Measurements from ENCODE around the gene MSRB3.
"Not testable (repeated sequence)": the region's sequence is repeated elsewhere in the genome, so short reads cannot be mapped to it uniquely, and the experiment has no call there.

Gene MSRB3

DNA sequence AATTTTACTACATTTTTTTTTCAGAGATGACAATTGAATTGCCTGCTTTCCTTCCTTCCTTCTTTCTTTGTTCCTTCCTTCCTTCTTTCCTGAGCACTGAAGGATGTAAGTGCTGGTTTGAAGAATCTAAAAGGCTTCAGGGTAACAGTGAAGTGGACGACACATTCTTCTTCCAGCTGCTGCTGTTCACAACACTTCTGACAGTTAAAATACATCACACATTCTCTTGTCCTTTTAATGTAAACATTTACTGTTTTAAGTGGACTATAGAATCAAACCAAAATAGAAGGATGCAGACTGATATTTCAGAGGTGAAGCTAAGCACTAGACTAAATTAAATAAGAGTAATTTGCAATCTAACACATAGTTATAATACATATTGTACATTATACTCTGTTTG is 151.5 kb downstream of the MSRB3 start:
- DNase-seq (ENCODE audit: low spot score in 2 of 2) (no peak), ATAC-seq (replicated peaks; ENCODE audit: extremely low read depth, poor library complexity, severe bottlenecking) (no peak)
- no peak overlapping the region for H3K27ac Mint-ChIP-seq (ENCODE audit: low read depth)
- H3K36me3 Mint-ChIP-seq (ENCODE audit: insufficient read depth): no peaks in the 10 kb centered on the region
- no peaks in the 10 kb centered on the region for H3K9me3 Mint-ChIP-seq
- no peaks in the 10 kb centered on the region for H3K27me3 Mint-ChIP-seq
- H3K4me1 Mint-ChIP-seq: no peaks in the 10 kb centered on the region
- H3K4me3 Mint-ChIP-seq: no peak overlapping the region

DNA sequence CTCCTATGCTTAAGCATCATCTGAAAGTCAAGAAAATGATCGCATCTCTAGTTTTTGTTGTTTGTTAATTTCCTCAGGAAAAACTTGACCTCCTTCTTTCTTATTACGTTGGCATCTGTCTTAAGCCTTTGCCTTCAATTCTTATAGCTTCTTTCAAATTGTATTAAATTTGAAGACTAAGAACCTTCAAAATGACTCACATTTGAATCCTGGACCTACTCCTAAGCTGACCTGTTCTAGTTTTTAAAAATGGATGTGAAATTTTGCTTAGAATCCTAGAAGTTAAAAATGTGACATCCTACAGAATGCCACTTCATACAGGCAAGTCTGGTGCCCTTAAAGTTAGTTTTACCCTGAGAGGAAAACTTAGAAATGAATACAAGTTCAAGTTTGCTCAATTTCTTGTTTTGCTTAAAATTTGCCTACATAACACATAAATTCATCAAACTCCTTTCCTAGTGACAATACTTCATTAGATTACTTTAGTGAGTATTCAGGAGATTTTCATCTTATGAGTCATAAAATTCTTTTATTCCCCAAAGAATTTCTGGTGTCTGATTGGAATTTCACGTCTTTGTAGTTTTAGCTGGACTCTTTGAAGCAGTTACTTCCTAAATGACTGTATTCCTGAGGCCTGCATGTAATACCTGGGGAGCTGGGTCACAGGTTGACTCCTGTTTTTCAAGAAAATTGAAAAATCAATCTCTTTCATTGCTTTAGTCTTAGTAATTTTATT is 152.3 kb downstream of the MSRB3 start:
- DNase-seq (ENCODE audit: low spot score in 2 of 2): no peak
- Mint-ChIP-seq H3K27me3 (no peaks in the 10 kb centered on the region), H3K4me1 (no peaks in the 10 kb centered on the region), H3K36me3 (ENCODE audit: insufficient read depth) (no peaks in the 10 kb centered on the region), H3K27ac (ENCODE audit: low read depth) (no peak overlapping the region), H3K4me3 (no peak overlapping the region), H3K9me3 (no peaks in the 10 kb centered on the region)
- ATAC-seq (replicated peaks; ENCODE audit: extremely low read depth, poor library complexity, severe bottlenecking): no peak

DNA sequence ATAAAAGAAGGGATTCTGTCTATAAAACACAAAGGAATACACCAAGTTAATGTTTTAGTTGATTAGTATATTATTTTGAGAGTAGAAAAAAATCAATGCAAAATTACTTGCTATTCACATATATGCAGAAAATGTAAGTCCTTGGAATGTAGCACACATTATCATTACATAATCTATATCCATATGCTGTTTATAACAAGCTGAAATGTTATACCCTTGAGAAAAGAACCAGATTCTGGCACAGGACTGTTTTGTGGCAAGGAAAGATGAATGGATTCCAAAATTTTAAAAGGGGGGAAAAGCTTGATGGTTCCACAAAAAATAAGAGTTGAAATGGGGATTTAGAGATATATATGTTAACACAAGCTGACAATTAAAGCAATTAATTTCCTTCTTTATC is 153.6 kb downstream of the MSRB3 start:
- H3K4me3 Mint-ChIP-seq: no peak overlapping the region

DNA sequence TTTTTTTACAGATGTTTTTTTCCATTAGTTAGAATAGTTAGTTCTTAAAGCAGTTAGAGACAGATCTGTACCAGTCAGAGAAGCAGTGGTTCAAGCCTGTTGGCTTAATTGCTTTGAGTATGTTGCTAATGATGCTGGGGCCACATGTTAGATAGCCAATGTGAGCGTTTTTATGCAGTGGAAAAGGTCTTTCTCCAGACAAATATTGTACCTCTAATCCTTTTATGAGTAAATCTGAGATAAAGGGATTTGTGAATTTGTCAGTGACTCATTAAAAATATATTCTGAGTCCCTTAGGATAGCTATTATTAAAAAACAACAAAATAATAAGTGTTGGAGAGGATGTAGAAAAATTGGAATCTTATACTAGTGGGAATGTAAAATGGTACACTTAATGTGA is 154.2 kb downstream of the MSRB3 start:
- Mint-ChIP-seq H3K9me3 (no peaks in the 10 kb centered on the region), H3K36me3 (ENCODE audit: insufficient read depth) (no peaks in the 10 kb centered on the region), H3K4me1 (no peaks in the 10 kb centered on the region), H3K4me3 (no peak overlapping the region), H3K27me3 (no peaks in the 10 kb centered on the region), H3K27ac (ENCODE audit: low read depth) (no peak overlapping the region)
- DNase-seq (ENCODE audit: low spot score in 2 of 2) (no peak), ATAC-seq (replicated peaks; ENCODE audit: extremely low read depth, poor library complexity, severe bottlenecking) (no peak)

More for the DNA sequence above, 153.6 kb downstream of the MSRB3 start:
- H3K4me1 Mint-ChIP-seq: no peaks in the 10 kb centered on the region
- ATAC-seq (replicated peaks; ENCODE audit: extremely low read depth, poor library complexity, severe bottlenecking): no peak
- no peak overlapping the region for H3K27ac Mint-ChIP-seq (ENCODE audit: low read depth)
- no peaks in the 10 kb centered on the region for H3K27me3 Mint-ChIP-seq
- DNase-seq (ENCODE audit: low spot score in 2 of 2): no peak
- no peaks in the 10 kb centered on the region for H3K9me3 Mint-ChIP-seq
- no peaks in the 10 kb centered on the region for H3K36me3 Mint-ChIP-seq (ENCODE audit: insufficient read depth)

DNA sequence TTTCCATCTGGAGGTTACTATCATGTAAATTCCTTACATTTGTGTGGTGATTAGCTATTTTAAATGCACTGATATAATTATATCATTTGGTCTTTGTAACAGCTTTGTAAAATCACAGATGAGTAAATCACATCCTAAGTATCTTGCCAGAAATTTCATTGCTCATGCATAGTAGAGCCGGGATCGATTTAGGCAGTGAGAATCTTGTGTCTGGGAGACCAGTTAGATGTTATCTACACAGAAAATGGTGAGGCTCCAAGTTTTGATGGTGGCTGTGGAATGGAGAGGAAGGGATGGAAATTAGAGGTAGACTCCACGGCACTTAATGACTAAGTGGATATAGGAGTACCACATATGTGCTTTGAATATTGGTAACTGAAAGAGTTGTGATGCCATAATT is 156.3 kb downstream of the MSRB3 start:
- DNase-seq (ENCODE audit: low spot score in 2 of 2) (no peak), ATAC-seq (replicated peaks; ENCODE audit: extremely low read depth, poor library complexity, severe bottlenecking) (no peak)
- H3K27me3 Mint-ChIP-seq: no peaks in the 10 kb centered on the region
- H3K9me3 Mint-ChIP-seq: no peaks in the 10 kb centered on the region
- H3K4me3 Mint-ChIP-seq: no peak overlapping the region
- no peaks in the 10 kb centered on the region for H3K36me3 Mint-ChIP-seq (ENCODE audit: insufficient read depth)
- no peak overlapping the region for H3K27ac Mint-ChIP-seq (ENCODE audit: low read depth)
- H3K4me1 Mint-ChIP-seq: no peaks in the 10 kb centered on the region

DNA sequence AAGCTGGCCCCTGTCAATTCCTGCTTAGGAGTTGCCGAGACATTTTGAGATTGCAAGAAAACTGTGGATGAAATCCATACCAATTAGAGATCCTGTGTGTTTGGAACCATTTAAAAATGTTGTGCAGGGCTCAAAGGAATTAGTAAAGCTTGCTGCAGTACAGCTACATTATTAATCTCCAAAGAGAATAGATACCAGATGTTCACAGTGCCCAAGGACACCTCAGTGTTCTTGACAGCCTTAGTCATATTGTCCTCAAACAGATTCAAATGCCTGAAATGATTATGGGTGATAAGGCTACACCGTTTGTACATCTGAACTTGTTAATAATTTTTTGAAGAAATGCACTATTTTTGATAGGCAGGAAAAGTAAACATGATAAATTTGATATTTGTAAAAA is 164.6 kb downstream of the MSRB3 start:
- Mint-ChIP-seq H3K4me1 (no peaks in the 10 kb centered on the region), H3K4me3 (no peak overlapping the region), H3K27me3 (no peaks in the 10 kb centered on the region), H3K9me3 (no peaks in the 10 kb centered on the region), H3K27ac (ENCODE audit: low read depth) (no peak overlapping the region), H3K36me3 (ENCODE audit: insufficient read depth) (no peaks in the 10 kb centered on the region)
- DNase-seq (ENCODE audit: low spot score in 2 of 2): no peak
- ATAC-seq (replicated peaks; ENCODE audit: extremely low read depth, poor library complexity, severe bottlenecking): no peak

DNA sequence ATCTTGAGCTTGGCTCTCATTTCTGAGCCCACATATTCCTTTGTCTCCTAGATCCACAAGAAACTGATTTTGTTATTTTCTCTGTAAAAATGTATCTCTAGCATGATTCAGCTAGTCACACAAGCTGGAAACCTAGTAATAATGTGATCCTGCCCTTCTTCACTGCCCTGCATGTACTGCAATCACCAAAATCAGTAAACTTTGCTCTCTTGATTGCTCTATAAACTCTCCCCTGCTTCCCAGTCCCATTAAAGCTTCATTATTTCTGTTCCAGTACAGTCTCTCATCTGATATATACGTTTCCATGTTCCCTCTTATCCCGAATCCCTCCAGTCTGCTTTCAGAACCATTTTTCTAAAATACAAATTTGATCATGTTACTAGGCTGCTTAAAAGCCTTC is 166.5 kb downstream of the MSRB3 start:
- DNase-seq (ENCODE audit: low spot score in 2 of 2) (no peak), ATAC-seq (replicated peaks; ENCODE audit: extremely low read depth, poor library complexity, severe bottlenecking) (no peak)
- Mint-ChIP-seq H3K27me3 (no peaks in the 10 kb centered on the region), H3K27ac (ENCODE audit: low read depth) (no peak overlapping the region), H3K36me3 (ENCODE audit: insufficient read depth) (no peaks in the 10 kb centered on the region), H3K4me3 (no peak overlapping the region), H3K9me3 (no peaks in the 10 kb centered on the region), H3K4me1 (no peaks in the 10 kb centered on the region)

DNA sequence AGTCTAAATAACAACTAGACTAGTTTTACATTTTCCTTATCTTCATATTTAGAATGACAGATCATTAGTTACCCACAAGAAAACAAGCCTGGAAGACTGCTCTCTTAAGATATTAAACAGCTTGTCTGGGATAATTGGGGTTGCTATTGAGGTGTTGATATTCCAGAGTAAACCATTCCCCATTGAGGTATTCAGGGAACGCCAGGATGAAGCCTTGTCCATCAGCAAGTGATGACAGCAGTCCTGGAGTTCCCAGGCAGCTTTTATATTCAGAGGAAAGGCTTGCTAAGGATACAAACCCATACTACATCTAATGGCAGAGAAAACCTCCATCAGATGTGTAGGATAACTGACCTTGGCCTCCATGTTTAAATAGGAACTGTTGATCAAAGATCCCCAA is 168.4 kb downstream of the MSRB3 start:
- Mint-ChIP-seq H3K36me3 (ENCODE audit: insufficient read depth) (no peaks in the 10 kb centered on the region), H3K4me1 (no peaks in the 10 kb centered on the region), H3K27me3 (no peaks in the 10 kb centered on the region), H3K9me3 (no peaks in the 10 kb centered on the region), H3K4me3 (no peak overlapping the region), H3K27ac (ENCODE audit: low read depth) (no peak overlapping the region)
- ATAC-seq (replicated peaks; ENCODE audit: extremely low read depth, poor library complexity, severe bottlenecking) (no peak), DNase-seq (ENCODE audit: low spot score in 2 of 2) (no peak)

DNA sequence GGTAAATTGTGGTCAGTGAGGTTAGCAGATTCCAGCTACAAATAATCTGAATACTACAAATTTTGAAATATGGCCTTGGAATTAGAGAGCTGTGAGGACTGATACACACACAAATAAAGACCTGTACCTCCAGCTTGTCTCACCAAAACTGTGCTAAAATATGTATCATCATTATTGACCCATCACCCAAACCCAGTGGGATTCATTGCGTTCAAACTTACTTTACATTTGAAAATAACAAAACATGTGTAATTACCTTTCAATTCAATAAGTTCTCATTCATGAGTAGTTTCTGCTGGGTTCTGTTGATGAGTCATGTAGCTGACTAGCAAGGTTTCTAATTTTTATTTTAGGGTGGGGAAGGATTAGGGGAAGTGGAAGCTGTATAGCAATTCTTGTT is 170.9 kb downstream of the MSRB3 start:
- no peak for ATAC-seq (replicated peaks; ENCODE audit: extremely low read depth, poor library complexity, severe bottlenecking)
- Mint-ChIP-seq H3K4me1 (no peaks in the 10 kb centered on the region), H3K36me3 (ENCODE audit: insufficient read depth) (no peaks in the 10 kb centered on the region)

DNA sequence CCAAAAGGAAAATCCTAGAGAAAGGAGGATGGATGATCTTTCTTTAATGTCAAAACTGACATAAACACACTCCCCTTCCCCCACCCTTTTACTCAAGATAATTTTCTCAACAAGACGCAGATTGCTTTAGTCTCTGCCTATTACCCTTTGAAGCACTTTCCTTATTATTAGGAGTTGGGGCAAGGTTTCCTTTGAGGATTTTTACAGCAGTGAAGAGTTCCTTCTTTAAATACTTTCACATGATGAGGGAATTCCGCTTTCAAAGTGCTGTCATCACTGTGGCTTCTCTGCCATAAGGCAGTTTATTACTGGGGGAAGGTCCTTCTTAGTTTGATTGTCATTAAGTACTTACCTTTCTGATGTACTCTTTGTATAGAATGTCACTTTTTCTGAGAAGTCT is 172.1 kb downstream of the MSRB3 start:
- no peaks in the 10 kb centered on the region for H3K36me3 Mint-ChIP-seq (ENCODE audit: insufficient read depth)
- H3K27ac Mint-ChIP-seq (ENCODE audit: low read depth): no peak overlapping the region
- no peaks in the 10 kb centered on the region for H3K9me3 Mint-ChIP-seq
- ATAC-seq (replicated peaks; ENCODE audit: extremely low read depth, poor library complexity, severe bottlenecking): no peak
- H3K4me3 Mint-ChIP-seq: no peak overlapping the region
- no peaks in the 10 kb centered on the region for H3K27me3 Mint-ChIP-seq
- no peak for DNase-seq (ENCODE audit: low spot score in 2 of 2)
- no peaks in the 10 kb centered on the region for H3K4me1 Mint-ChIP-seq

More for the DNA sequence above, 170.9 kb downstream of the MSRB3 start:
- Mint-ChIP-seq H3K4me3 (no peak overlapping the region), H3K27ac (ENCODE audit: low read depth) (no peak overlapping the region), H3K9me3 (no peaks in the 10 kb centered on the region), H3K27me3 (no peaks in the 10 kb centered on the region)
- DNase-seq (ENCODE audit: low spot score in 2 of 2): no peak

DNA sequence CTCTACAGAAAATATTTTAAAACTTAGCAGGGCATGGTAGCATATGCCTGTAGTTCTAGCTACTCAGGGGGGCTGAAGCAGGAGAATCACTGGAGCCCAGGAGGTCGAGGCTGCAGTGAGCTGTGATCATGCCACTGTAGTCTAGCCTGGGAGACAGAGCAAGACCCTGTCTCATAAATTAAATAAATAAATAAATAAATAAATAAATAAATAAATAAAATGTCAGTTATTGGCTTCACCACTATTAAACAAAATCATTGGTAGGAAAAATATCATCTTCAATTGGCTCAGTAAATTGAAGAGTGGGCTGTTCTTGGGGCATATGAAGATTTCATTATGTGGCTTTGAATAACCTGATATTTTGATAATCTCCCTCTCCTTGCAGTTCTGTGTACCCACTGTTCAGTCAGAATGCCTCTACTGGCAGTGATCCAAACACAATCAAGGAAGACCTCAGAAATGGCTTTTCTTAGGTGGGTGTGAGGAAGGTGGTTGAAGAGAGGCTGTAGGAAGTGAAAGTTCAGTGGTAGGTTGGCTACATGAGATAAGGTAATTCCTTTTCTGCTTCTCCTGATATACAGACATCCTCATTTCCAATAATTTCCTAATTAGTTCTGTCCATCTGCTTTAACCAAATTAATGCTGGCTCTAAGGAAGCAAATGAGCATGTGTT is 175.8 kb downstream of the MSRB3 start:
- no peak for DNase-seq (ENCODE audit: low spot score in 2 of 2)
- no peaks in the 10 kb centered on the region for H3K36me3 Mint-ChIP-seq (ENCODE audit: insufficient read depth)
- H3K27me3 Mint-ChIP-seq: no peaks in the 10 kb centered on the region
- no peak for ATAC-seq (replicated peaks; ENCODE audit: extremely low read depth, poor library complexity, severe bottlenecking)
- H3K4me3 Mint-ChIP-seq: no peak overlapping the region
- H3K27ac Mint-ChIP-seq (ENCODE audit: low read depth): no peak overlapping the region
- H3K4me1 Mint-ChIP-seq: no peaks in the 10 kb centered on the region
- no peaks in the 10 kb centered on the region for H3K9me3 Mint-ChIP-seq

DNA sequence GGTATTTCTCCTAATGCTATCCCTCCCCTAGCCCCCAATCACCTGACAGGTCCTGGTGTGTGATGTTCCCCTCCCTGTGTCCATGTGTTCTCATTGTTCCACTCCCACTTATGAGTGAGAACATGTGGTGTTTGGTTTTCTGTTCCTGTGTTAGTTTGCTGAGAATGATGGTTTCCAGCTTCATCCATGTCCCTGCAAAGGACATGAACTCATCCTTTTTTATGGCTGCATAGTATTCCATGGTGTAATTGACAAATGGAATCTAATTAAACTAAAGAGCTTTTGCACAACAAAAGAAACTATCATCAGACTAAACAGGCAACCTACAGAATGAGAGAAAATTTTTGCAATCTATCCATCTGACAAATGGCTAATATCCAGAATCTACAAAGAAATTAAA is 178.9 kb downstream of the MSRB3 start:
- H3K27me3 Mint-ChIP-seq; H3K4me3 Mint-ChIP-seq; H3K9me3 Mint-ChIP-seq; H3K27ac Mint-ChIP-seq (ENCODE audit: low read depth); H3K4me1 Mint-ChIP-seq; H3K36me3 Mint-ChIP-seq (ENCODE audit: insufficient read depth); ATAC-seq (replicated peaks; ENCODE audit: extremely low read depth, poor library complexity, severe bottlenecking); DNase-seq (ENCODE audit: low spot score in 2 of 2): not testable (repeated sequence)

DNA sequence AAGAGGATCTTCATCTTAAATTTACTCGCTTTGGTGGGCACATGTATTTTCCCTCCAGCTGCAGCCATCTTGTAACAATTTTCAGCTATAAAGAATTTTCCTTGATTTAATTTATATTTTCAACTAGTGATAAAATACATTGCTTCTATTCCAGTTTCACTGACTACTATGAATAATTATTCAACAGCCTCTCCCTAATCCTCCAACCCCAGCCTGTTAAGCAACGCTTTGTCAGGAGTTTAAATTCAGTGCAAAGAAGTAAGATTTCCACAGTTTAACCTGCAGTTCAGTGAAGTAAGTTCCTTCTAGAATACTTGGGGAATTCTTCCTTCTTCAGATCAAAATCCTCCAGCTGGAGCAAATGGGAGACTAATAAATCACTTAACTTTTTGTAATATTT is 180.2 kb downstream of the MSRB3 start:
- H3K27me3 Mint-ChIP-seq: no peaks in the 10 kb centered on the region
- H3K4me1 Mint-ChIP-seq: no peaks in the 10 kb centered on the region
- no peak for ATAC-seq (replicated peaks; ENCODE audit: extremely low read depth, poor library complexity, severe bottlenecking)
- DNase-seq (ENCODE audit: low spot score in 2 of 2): no peak
- no peak overlapping the region for H3K4me3 Mint-ChIP-seq
- no peaks in the 10 kb centered on the region for H3K9me3 Mint-ChIP-seq
- H3K27ac Mint-ChIP-seq (ENCODE audit: low read depth): no peak overlapping the region
- H3K36me3 Mint-ChIP-seq (ENCODE audit: insufficient read depth): no peaks in the 10 kb centered on the region
